ENCODE measurements around the gene FBXL14. TPM values are rescaled to one million over a fixed set of nuclear protein-coding genes. Genes with fewer than 3 reads are reported as not detected.

Gene FBXL14
- total RNA-seq, 1 experiment from 2014 or later, result 23.6 TPM

GRCh38 chr12:1518591-1519516 is 75.5 kb downstream of the FBXL14 start:
- no peaks in the 10 kb centered on the region for H3K27me3 ChIP-seq (replicated peaks; ENCODE audit: control insufficient read depth, insufficient read depth, low read length)
- Mint-ChIP-seq H3K27ac (ENCODE audit: unreplicated experiment) (peak overlapping the region; percentile 40), H3K9me3 (ENCODE audit: unreplicated experiment) (no peaks in the 10 kb centered on the region), H3K27me3 (ENCODE audit: insufficient read depth, unreplicated experiment) (peaks cover 3% of the 10 kb centered on the region), H3K36me3 (ENCODE audit: insufficient read depth, unreplicated experiment) (peaks cover 6% of the 10 kb centered on the region), H3K4me1 (ENCODE audit: low read depth, unreplicated experiment) (peaks cover 15% of the 10 kb centered on the region), H3K4me3 (ENCODE audit: unreplicated experiment) (peak overlapping the region; percentile 63)
- H3K36me3 ChIP-seq (ENCODE audit: control insufficient read depth, insufficient read depth, low read length), result no peaks in the 10 kb centered on the region
- POLR2A ChIA-PET, result no interaction called here
- no peaks in the 10 kb centered on the region; the same call in 1 of the 2 replicates for H3K9me3 ChIP-seq
- H3K4me1 ChIP-seq, result peaks cover 15% of the 10 kb centered on the region
- TF ChIP-seq, protein P1, sequence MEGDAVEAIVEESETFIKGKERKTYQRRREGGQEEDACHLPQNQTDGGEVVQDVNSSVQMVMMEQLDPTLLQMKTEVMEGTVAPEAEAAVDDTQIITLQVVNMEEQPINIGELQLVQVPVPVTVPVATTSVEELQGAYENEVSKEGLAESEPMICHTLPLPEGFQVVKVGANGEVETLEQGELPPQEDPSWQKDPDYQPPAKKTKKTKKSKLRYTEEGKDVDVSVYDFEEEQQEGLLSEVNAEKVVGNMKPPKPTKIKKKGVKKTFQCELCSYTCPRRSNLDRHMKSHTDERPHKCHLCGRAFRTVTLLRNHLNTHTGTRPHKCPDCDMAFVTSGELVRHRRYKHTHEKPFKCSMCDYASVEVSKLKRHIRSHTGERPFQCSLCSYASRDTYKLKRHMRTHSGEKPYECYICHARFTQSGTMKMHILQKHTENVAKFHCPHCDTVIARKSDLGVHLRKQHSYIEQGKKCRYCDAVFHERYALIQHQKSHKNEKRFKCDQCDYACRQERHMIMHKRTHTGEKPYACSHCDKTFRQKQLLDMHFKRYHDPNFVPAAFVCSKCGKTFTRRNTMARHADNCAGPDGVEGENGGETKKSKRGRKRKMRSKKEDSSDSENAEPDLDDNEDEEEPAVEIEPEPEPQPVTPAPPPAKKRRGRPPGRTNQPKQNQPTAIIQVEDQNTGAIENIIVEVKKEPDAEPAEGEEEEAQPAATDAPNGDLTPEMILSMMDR (IDR thresholded peaks at IDR 0.05; ENCODE audit: insufficient read depth in 1 of 2, low read depth in 1 of 2, low read length in 1 of 2, severe bottlenecking in 1 of 2, unreplicated experiment in 1 of 2), result no peak
- BruUV-seq (replicated peaks), result no TSS peak
- DNase-seq, result no peak
- CTCF ChIA-PET, result interaction anchor here (1.2 kb wide), 1 partner anchor 69 kb away, joined by 4 read pairs; no protein-coding TSS in a partner anchor
- intact Hi-C loops (cut with micrococcal nuclease; ENCODE audit: unreplicated experiment), result loop anchor here (2.0 kb wide), 1 partner anchor 64 kb away; no protein-coding TSS in a partner anchor
- H3K4me3 ChIP-seq (ENCODE audit: low read depth, low read length), result no peak overlapping the region; the same call in 1 of the 2 replicates

GRCh38 chr12:1517734-1518525 is 76.5 kb downstream of the FBXL14 start:
- H3K9me3 ChIP-seq, result no peaks in the 10 kb centered on the region; the same call in 1 of the 2 replicates
- intact Hi-C loops (cut with micrococcal nuclease; ENCODE audit: unreplicated experiment), result loop anchor here (1.0 to 2.0 kb wide), 2 partner anchors 65 to 87 kb away; no protein-coding TSS in a partner anchor

More at GRCh38 chr12:1517734-1518525, 76.5 kb downstream of the FBXL14 start:
- H3K9me3 Mint-ChIP-seq (ENCODE audit: unreplicated experiment), result no peaks in the 10 kb centered on the region
- Histone ChIP-seq H3K36me3 (ENCODE audit: control insufficient read depth, insufficient read depth, low read length) (no peaks in the 10 kb centered on the region), H3K4me1 (peaks cover 15% of the 10 kb centered on the region), H3K27me3 (replicated peaks; ENCODE audit: control insufficient read depth, insufficient read depth, low read length) (no peaks in the 10 kb centered on the region), H3K4me3 (ENCODE audit: low read depth, low read length) (no peak overlapping the region)
- H3K4me3 Mint-ChIP-seq (ENCODE audit: unreplicated experiment), result no peak overlapping the region
- H3K36me3 Mint-ChIP-seq (ENCODE audit: insufficient read depth, unreplicated experiment), result peaks cover 6% of the 10 kb centered on the region
- H3K27me3 Mint-ChIP-seq (ENCODE audit: insufficient read depth, unreplicated experiment), result peaks cover 6% of the 10 kb centered on the region
- H3K4me1 Mint-ChIP-seq (ENCODE audit: low read depth, unreplicated experiment), result peaks cover 12% of the 10 kb centered on the region
- TF ChIP-seq, protein P1 (IDR thresholded peaks at IDR 0.05; ENCODE audit: insufficient read depth in 1 of 2, low read depth in 1 of 2, low read length in 1 of 2, severe bottlenecking in 1 of 2, unreplicated experiment in 1 of 2), result no peak
- no TSS peak for BruUV-seq (replicated peaks)
- POLR2A ChIA-PET, result no interaction called here
- no peak for DNase-seq
- CTCF ChIA-PET, result interaction anchor here (0.5 to 1.6 kb wide), 5 partner anchors 9 to 400 kb away, joined by 3 to 7 read pairs (median 5); no protein-coding TSS in a partner anchor
- H3K27ac Mint-ChIP-seq (ENCODE audit: unreplicated experiment), result no peak overlapping the region

Data from Caco-2 (cell line).